Measurements from ENCODE around the gene GRK6.

The GRK6 gene

GRCh38 chr5:177440990-177441780 lies 14.7 kb downstream of the GRK6 start:
- no peak for DNase-seq

- no peak for DNase-seq
Observed at GRCh38 chr5:177442066-177442826, 15.8 kb downstream of the GRK6 start.

- DNase-seq: no peak
Observed at GRCh38 chr5:177443144-177443983, 16.9 kb downstream of the GRK6 start.

- no peak for DNase-seq
Observed at GRCh38 chr5:177444106-177445051, 17.9 kb downstream of the GRK6 start.

GRCh38 chr5:177445052-177445916 lies 18.8 kb downstream of the GRK6 start:
- DNase-seq: no peak

- DNase-seq: no peak
Observed at GRCh38 chr5:177445917-177446199, 19.4 kb downstream of the GRK6 start.

GRCh38 chr5:177446200-177447065 lies 20.0 kb downstream of the GRK6 start, which contains the start of gene PRR7:
PRR7 (plus strand) TSS chr5:177446814; CDS start chr5:177455068, 8,254 bp downstream.
- DNase-seq: peak; percentile 90

GRCh38 chr5:177447066-177447610 lies 20.7 kb downstream of the GRK6 start:
- DNase-seq: peak; percentile 89

GRCh38 chr5:177447611-177448243 lies 21.3 kb downstream of the GRK6 start:
- DNase-seq: no peak

GRCh38 chr5:177448244-177448950 lies 21.9 kb downstream of the GRK6 start:
- DNase-seq: no peak

GRCh38 chr5:177449140-177450061 lies 22.9 kb downstream of the GRK6 start:
- DNase-seq: no peak

GRCh38 chr5:177450667-177451424 lies 24.4 kb downstream of the GRK6 start:
- DNase-seq: no peak

GRCh38 chr5:177452688-177453638 lies 26.5 kb downstream of the GRK6 start:
- DNase-seq: no peak

GRCh38 chr5:177453852-177454396 lies 27.4 kb downstream of the GRK6 start:
- no peak for DNase-seq

- peak; percentile 99 for DNase-seq
Observed at GRCh38 chr5:177454397-177455035, 28.0 kb downstream of the GRK6 start.
